HepG2 (cell line): ENCODE data around the gene C5orf52.

ENCODE experiments used
- HIC2 ChIP-seq: sonication (generic); formaldehyde crosslinking; IDR thresholded peaks from 2 replicates; pipeline ENCODE4 v1.9.0; 2022; ENCODE audit warnings: low read depth, missing genetic modification reagents
- ZNF10 ChIP-seq: sonication (generic); formaldehyde crosslinking; IDR thresholded peaks from 2 replicates; pipeline ENCODE4 v1.4.0; 2020; ENCODE audit warnings: mild to moderate bottlenecking, low read depth, missing genetic modification reagents, borderline replicate concordance
- ZNF256 ChIP-seq: sonication (generic); formaldehyde crosslinking; conservative IDR thresholded peaks from 2 replicates; pipeline ENCODE4 v1.4.0; 2020; ENCODE audit warnings: missing genetic modification reagents
- ZNF639 ChIP-seq: conservative IDR thresholded peaks from 2 replicates; pipeline ENCODE4 v1.6.1; 2018; ENCODE audit warnings: missing genetic modification reagents
- TF ChIP-seq, protein P1 (sequence below): sonication (generic); formaldehyde crosslinking; IDR thresholded peaks from 2 replicates; pipeline ENCODE4 v1.5.0; 2020; ENCODE audit warnings: mild to moderate bottlenecking, missing genetic modification reagents, moderate library complexity

DNA sequence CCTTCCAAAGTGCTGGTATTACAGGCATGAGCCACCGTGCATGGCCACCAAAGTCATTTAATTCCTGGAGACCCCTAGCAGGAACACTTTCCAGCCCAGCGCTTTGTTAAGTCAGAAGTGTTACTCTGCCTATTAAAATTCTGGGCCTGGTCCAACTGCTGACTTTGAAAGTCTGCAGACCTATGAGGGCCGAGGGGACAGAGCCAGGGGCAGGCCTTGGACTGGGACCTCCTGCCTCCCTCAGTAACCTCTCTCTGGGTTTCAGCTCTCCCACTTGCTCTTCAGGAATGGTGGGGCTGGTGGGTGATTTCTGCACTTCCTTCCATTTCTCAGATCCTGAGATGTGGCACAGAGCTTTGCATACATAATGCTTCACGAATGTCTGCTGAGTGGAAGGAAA, 9.7 kb downstream of the C5orf52 start:
- TF ChIP-seq ZNF256 (CRISPR knock-in tag) (no peak), ZNF639 (CRISPR knock-in tag) (no peak), ZNF10 (CRISPR knock-in tag) (no peak), HIC2 (no peak)
- TF ChIP-seq, protein P1, sequence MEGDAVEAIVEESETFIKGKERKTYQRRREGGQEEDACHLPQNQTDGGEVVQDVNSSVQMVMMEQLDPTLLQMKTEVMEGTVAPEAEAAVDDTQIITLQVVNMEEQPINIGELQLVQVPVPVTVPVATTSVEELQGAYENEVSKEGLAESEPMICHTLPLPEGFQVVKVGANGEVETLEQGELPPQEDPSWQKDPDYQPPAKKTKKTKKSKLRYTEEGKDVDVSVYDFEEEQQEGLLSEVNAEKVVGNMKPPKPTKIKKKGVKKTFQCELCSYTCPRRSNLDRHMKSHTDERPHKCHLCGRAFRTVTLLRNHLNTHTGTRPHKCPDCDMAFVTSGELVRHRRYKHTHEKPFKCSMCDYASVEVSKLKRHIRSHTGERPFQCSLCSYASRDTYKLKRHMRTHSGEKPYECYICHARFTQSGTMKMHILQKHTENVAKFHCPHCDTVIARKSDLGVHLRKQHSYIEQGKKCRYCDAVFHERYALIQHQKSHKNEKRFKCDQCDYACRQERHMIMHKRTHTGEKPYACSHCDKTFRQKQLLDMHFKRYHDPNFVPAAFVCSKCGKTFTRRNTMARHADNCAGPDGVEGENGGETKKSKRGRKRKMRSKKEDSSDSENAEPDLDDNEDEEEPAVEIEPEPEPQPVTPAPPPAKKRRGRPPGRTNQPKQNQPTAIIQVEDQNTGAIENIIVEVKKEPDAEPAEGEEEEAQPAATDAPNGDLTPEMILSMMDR (CRISPR knock-in tag): no peak
